DOHH2 (cell line): ENCODE measurements around the gene KDR.

Experiments
- H3F3A ChIP-seq: fragments of 200-600 bp; sonication (generic), shearing (Covaris generic); 2 replicates; pipeline ENCODE4 v1.6.0; 2016; ENCODE audit warnings: antibody characterized with exemption, mild to moderate bottlenecking; ENCODE audit not compliant: control insufficient read depth, insufficient read depth
- H3K27ac ChIP-seq: fragments of 200-600 bp; sonication (generic); 2 replicates; pipeline ENCODE4 v1.5.1; 2014; ENCODE audit warnings: low read depth, mild to moderate bottlenecking, low read length, moderate library complexity
- H3K27me3 ChIP-seq: fragments of 200-600 bp; sonication (generic); 2 replicates; pipeline ENCODE4 v1.6.1; 2014; ENCODE audit warnings: mild to moderate bottlenecking, low read length, mixed read lengths; ENCODE audit not compliant: control insufficient read depth
- H3K36me3 ChIP-seq: fragments of 200-600 bp; sonication (generic); 2 replicates; pipeline ENCODE4 v1.6.1; 2014; ENCODE audit warnings: mild to moderate bottlenecking, low read length, moderate library complexity, mixed read lengths; ENCODE audit not compliant: control insufficient read depth
- H3K4me1 ChIP-seq: fragments of 200-600 bp; sonication (generic); 2 replicates; pipeline ENCODE4 v1.6.1; 2014; ENCODE audit warnings: mild to moderate bottlenecking, low read length, mixed read lengths; ENCODE audit not compliant: control insufficient read depth
- H3K4me2 ChIP-seq: fragments of 200-600 bp; sonication (generic); 2 replicates; pipeline ENCODE4 v1.6.0; 2014; ENCODE audit warnings: mild to moderate bottlenecking, low read length, moderate library complexity
- H3K4me3 ChIP-seq: fragments of 200-600 bp; sonication (generic); 2 replicates; pipeline ENCODE4 v1.5.1; 2014; ENCODE audit warnings: mild to moderate bottlenecking, low read length, mixed read lengths
- H3K79me2 ChIP-seq: fragments of 200-600 bp; sonication (generic); 2 replicates; pipeline ENCODE4 v1.6.1; 2014; ENCODE audit warnings: mild to moderate bottlenecking, low read length, mixed read lengths; ENCODE audit not compliant: control insufficient read depth
- H3K9me2 ChIP-seq: fragments of 200-600 bp; sonication (generic); replicated peaks from 2 replicates; pipeline ENCODE4 v1.6.1; 2014; ENCODE audit warnings: mild to moderate bottlenecking, low read length, mixed read lengths; ENCODE audit not compliant: control insufficient read depth
- H3K9me3 ChIP-seq: fragments of 200-600 bp; sonication (generic); 2 replicates; pipeline ENCODE4 v1.6.1; 2014; ENCODE audit warnings: antibody characterized with exemption, low read length, mixed read lengths; ENCODE audit not compliant: control insufficient read depth, insufficient read depth
- H4K20me1 ChIP-seq: fragments of 200-600 bp; sonication (generic); 2 replicates; pipeline ENCODE4 v1.6.0; 2014; ENCODE audit warnings: low read depth, mild to moderate bottlenecking, antibody characterized with exemption, low read length, moderate library complexity; ENCODE audit not compliant: control insufficient read depth, insufficient read depth
- CTCF ChIP-seq: fragments of 200-600 bp; sonication (generic); IDR thresholded peaks from one replicate; pipeline ENCODE4 v1.5.1; 2014; ENCODE audit warnings: antibody characterized with exemption, mild to moderate bottlenecking, low read depth, low read length; ENCODE audit not compliant: poor library complexity, severe bottlenecking
- EZH2phosphoT487 ChIP-seq: fragments of 200-600 bp; sonication (generic); IDR thresholded peaks from 2 replicates; pipeline ENCODE4 v1.6.1; 2017; ENCODE audit warnings: borderline replicate concordance, mild to moderate bottlenecking, antibody characterized with exemption, low read length, moderate library complexity, mixed read lengths

Gene KDR

GRCh38 chr4:55050418-55050950 is 74.9 kb downstream of the KDR start:
- TF ChIP-seq CTCF (no peak), EZH2phosphoT487 (no peak)
- Histone ChIP-seq H3K4me3 (no peak overlapping the region), H3K4me1 (no peaks in the 10 kb centered on the region), H3K27me3 (peaks cover 4% of the 10 kb centered on the region; the same call in 1 of the 2 replicates), H4K20me1 (no peaks in the 10 kb centered on the region), H3K9me2 (no peaks in the 10 kb centered on the region), H3F3A (no peaks in the 10 kb centered on the region), H3K27ac (no peak overlapping the region), H3K4me2 (no peak overlapping the region), H3K36me3 (no peaks in the 10 kb centered on the region), H3K79me2 (no peaks in the 10 kb centered on the region), H3K9me3 (no peaks in the 10 kb centered on the region)

GRCh38 chr4:55038176-55038890 is 87.1 kb downstream of the KDR start:
- TF ChIP-seq CTCF = no peak
- no peak for TF ChIP-seq EZH2phosphoT487

GRCh38 chr4:55037728-55038127 is 87.7 kb downstream of the KDR start:
- Histone ChIP-seq H4K20me1 (no peaks in the 10 kb centered on the region), H3K36me3 (no peaks in the 10 kb centered on the region), H3K4me1 (no peaks in the 10 kb centered on the region), H3K4me2 (no peak overlapping the region), H3K27ac (no peak overlapping the region), H3F3A (no peaks in the 10 kb centered on the region), H3K27me3 (no peaks in the 10 kb centered on the region), H3K9me2 (no peaks in the 10 kb centered on the region; the same call in 1 of the 2 replicates), H3K9me3 (no peaks in the 10 kb centered on the region), H3K79me2 (no peaks in the 10 kb centered on the region), H3K4me3 (no peak overlapping the region)
- TF ChIP-seq CTCF (no peak), EZH2phosphoT487 (no peak)

More at GRCh38 chr4:55038176-55038890, 87.1 kb downstream of the KDR start:
- Histone ChIP-seq H3K9me2 (no peaks in the 10 kb centered on the region; the same call in 1 of the 2 replicates), H3K27me3 (no peaks in the 10 kb centered on the region), H4K20me1 (no peaks in the 10 kb centered on the region), H3K79me2 (no peaks in the 10 kb centered on the region), H3K36me3 (no peaks in the 10 kb centered on the region), H3K4me2 (no peak overlapping the region), H3K9me3 (no peaks in the 10 kb centered on the region), H3F3A (no peaks in the 10 kb centered on the region), H3K27ac (no peak overlapping the region), H3K4me1 (no peaks in the 10 kb centered on the region), H3K4me3 (no peak overlapping the region)
